SK-N-SH treated with all-trans-retinoic acid at 6 μM for 48 hours (cell line): Measurements from ENCODE around the gene NOP56.

Experiments used
- ATAC-seq: fragments of 200-7000 bp; cut with Tn5 transposase; 3 replicates; pipeline ENCODE4 v1.9.1; 2020; ENCODE audit warnings: mild to moderate bottlenecking, moderate library complexity
- ARNTL ChIP-seq: fragments of 450-650 bp; formaldehyde crosslinking; IDR thresholded peaks from 2 replicates; pipeline ENCODE4 v1.5.0; 2020; ENCODE audit warnings: low read depth, mild to moderate bottlenecking, moderate library complexity, borderline replicate concordance
- BACH2 ChIP-seq: fragments of 250-450 bp; sonication (Bioruptor Pico); IDR thresholded peaks from 2 replicates; pipeline ENCODE4 v1.9.0; 2021; ENCODE audit warnings: mild to moderate bottlenecking, borderline replicate concordance
- CSDC2 ChIP-seq: fragments of 250-450 bp; sonication (Bioruptor Pico); IDR thresholded peaks from 2 replicates; pipeline ENCODE4 v1.5.0; 2020; ENCODE audit warnings: mild to moderate bottlenecking, moderate library complexity
- ESRRG ChIP-seq: fragments of 250-450 bp; sonication (Bioruptor Pico); IDR thresholded peaks from 2 replicates; pipeline ENCODE4 v1.6.1; 2021; ENCODE audit warnings: mild to moderate bottlenecking
- ISL1 ChIP-seq: fragments of 250-450 bp; sonication (Bioruptor Pico); IDR thresholded peaks from 2 replicates; pipeline ENCODE4 v2.1.2; 2022; ENCODE audit warnings: mild to moderate bottlenecking, moderate library complexity
- OSR1 ChIP-seq: fragments of 250-450 bp; sonication (Bioruptor Pico); IDR thresholded peaks from 2 replicates; pipeline ENCODE4 v1.8.0; 2022; ENCODE audit warnings: moderate library complexity, mild to moderate bottlenecking, inconsistent platforms
- PPARA ChIP-seq: fragments of 250-450 bp; sonication (Bioruptor Pico); IDR thresholded peaks from 2 replicates; pipeline ENCODE4 v1.5.0; 2020; ENCODE audit warnings: mild to moderate bottlenecking, borderline replicate concordance
- RARB ChIP-seq: fragments of 250-450 bp; sonication (Bioruptor Pico); IDR thresholded peaks from 2 replicates; pipeline ENCODE4 v1.8.0; 2021; ENCODE audit warnings: mild to moderate bottlenecking, moderate library complexity
- SNAI2 ChIP-seq: fragments of 250-450 bp; sonication (Bioruptor Pico); IDR thresholded peaks from 2 replicates; pipeline ENCODE4 v1.5.0; 2020; ENCODE audit warnings: mild to moderate bottlenecking, moderate library complexity
- TCF4 ChIP-seq: fragments of 250-450 bp; sonication (Bioruptor Pico); IDR thresholded peaks from 2 replicates; pipeline ENCODE4 v1.8.0; 2021; ENCODE audit warnings: mild to moderate bottlenecking, moderate library complexity, borderline replicate concordance
- TOX ChIP-seq: fragments of 250-450 bp; sonication (Bioruptor Pico); IDR thresholded peaks from 2 replicates; pipeline ENCODE4 v1.8.0; 2021; ENCODE audit warnings: mild to moderate bottlenecking, moderate library complexity, borderline replicate concordance
- ZFP3 ChIP-seq: fragments of 250-450 bp; sonication (Bioruptor Pico); IDR thresholded peaks from 2 replicates; pipeline ENCODE4 v1.5.0; 2020; ENCODE audit warnings: mild to moderate bottlenecking, moderate library complexity
- ZFP30 ChIP-seq: fragments of 450-650 bp; formaldehyde crosslinking; IDR thresholded peaks from 2 replicates; pipeline ENCODE4 v1.5.0; 2022; ENCODE audit warnings: mild to moderate bottlenecking, moderate library complexity
- ZNF565 ChIP-seq: fragments of 450-650 bp; formaldehyde crosslinking; conservative IDR thresholded peaks from 2 replicates; pipeline ENCODE4 v1.5.0; 2020; ENCODE audit warnings: low read depth, mild to moderate bottlenecking, moderate library complexity
- ZNF70 ChIP-seq: fragments of 450-650 bp; formaldehyde crosslinking; IDR thresholded peaks from 2 replicates; pipeline ENCODE4 v1.5.0; 2020; ENCODE audit warnings: mild to moderate bottlenecking, moderate library complexity
- ZNF8 ChIP-seq: fragments of 450-650 bp; formaldehyde crosslinking; IDR thresholded peaks from 2 replicates; pipeline ENCODE4 v1.5.0; 2020; ENCODE audit warnings: mild to moderate bottlenecking, moderate library complexity
- TF ChIP-seq, protein P1 (sequence below): fragments of 250-450 bp; sonication (Bioruptor Pico); IDR thresholded peaks from 2 replicates; pipeline ENCODE4 v1.5.1; 2021; ENCODE audit warnings: mild to moderate bottlenecking, moderate library complexity
- TF ChIP-seq, protein P2 (sequence below): fragments of 250-450 bp; sonication (Bioruptor Pico); IDR thresholded peaks from 2 replicates; pipeline ENCODE4 v1.8.0; 2021; ENCODE audit warnings: low read depth, mild to moderate bottlenecking, moderate library complexity, borderline replicate concordance
- TF ChIP-seq, protein P3 (sequence below): fragments of 250-450 bp; sonication (Bioruptor Pico); IDR thresholded peaks from 2 replicates; pipeline ENCODE4 v1.5.0; 2020; ENCODE audit warnings: mild to moderate bottlenecking, moderate library complexity
- TF ChIP-seq, protein P4 (sequence below): fragments of 250-450 bp; sonication (Bioruptor Pico); IDR thresholded peaks from 2 replicates; pipeline ENCODE4 v1.8.0; 2020; ENCODE audit warnings: mild to moderate bottlenecking, moderate library complexity, borderline replicate concordance
- TF ChIP-seq, protein P5 (sequence below): fragments of 250-450 bp; sonication (Bioruptor Pico); IDR thresholded peaks from 2 replicates; pipeline ENCODE4 v1.5.1; 2020; ENCODE audit warnings: low read depth, mild to moderate bottlenecking, moderate library complexity

The NOP56 gene

DNA sequence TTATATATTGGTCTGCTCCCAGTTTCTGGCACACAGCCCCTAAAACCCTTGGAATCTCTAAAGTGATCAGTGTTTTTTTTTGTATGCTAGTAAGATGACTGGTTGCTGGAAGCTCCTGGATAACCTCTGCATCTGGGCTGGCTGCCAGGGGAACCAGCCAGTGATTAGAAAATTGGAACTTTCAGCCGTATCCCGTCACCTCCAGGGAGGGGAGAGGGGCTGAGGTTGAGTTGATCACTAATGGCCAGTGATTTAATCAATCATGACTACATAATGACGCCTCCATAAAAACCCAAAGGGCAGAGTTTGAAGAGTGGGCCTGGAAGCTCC, 48.0 kb upstream of the NOP56 start:
- ATAC-seq, result no peak
- TF ChIP-seq, protein P1, sequence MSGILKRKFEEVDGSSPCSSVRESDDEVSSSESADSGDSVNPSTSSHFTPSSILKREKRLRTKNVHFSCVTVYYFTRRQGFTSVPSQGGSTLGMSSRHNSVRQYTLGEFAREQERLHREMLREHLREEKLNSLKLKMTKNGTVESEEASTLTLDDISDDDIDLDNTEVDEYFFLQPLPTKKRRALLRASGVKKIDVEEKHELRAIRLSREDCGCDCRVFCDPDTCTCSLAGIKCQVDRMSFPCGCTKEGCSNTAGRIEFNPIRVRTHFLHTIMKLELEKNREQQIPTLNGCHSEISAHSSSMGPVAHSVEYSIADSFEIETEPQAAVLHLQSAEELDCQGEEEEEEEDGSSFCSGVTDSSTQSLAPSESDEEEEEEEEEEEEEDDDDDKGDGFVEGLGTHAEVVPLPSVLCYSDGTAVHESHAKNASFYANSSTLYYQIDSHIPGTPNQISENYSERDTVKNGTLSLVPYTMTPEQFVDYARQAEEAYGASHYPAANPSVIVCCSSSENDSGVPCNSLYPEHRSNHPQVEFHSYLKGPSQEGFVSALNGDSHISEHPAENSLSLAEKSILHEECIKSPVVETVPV (CRISPR knock-in tag), result no peak
- no peak for TF ChIP-seq ZFP30 (CRISPR knock-in tag)
- no peak for TF ChIP-seq ZFP3 (CRISPR knock-in tag)
- TF ChIP-seq ESRRG (CRISPR knock-in tag), result no peak
- no peak for TF ChIP-seq ARNTL (CRISPR knock-in tag)
- no peak for TF ChIP-seq TCF4 (CRISPR knock-in tag)

DNA sequence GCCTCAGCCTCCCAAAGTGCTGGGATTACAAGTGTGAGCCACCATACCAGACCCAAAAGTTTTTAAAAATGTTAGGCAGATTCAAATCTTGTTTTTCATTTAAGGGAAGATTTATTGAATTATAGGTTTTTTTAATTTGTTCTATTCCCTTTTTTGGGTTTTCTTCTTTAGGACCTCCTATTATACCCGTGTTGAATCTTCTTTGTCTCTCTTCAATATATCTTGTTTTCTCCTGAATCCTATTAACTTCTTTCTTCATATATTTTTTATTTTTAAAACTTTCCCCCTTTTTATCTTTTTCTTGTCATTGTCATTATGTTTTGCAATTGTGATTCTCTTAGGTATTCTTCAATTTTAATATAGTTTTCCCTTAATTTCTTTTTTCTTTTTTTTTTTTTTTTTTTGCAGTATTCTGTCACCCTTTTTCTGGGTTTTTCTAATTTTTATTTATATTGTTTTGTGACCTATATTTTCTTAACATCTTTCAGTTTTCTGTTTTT, 45.9 kb upstream of the NOP56 start:
- TF ChIP-seq ZFP3 (CRISPR knock-in tag) (no peak), ARNTL (CRISPR knock-in tag) (no peak), ZNF70 (CRISPR knock-in tag) (no peak), ZNF565 (CRISPR knock-in tag) (no peak), SNAI2 (CRISPR knock-in tag) (no peak), BACH2 (CRISPR knock-in tag) (no peak), CSDC2 (CRISPR knock-in tag) (no peak), ISL1 (no peak), RARB (CRISPR knock-in tag) (no peak), TOX (no peak), ZFP30 (CRISPR knock-in tag) (no peak), ESRRG (CRISPR knock-in tag) (no peak)
- TF ChIP-seq, protein P1 (CRISPR knock-in tag), result no peak
- TF ChIP-seq, protein P2, sequence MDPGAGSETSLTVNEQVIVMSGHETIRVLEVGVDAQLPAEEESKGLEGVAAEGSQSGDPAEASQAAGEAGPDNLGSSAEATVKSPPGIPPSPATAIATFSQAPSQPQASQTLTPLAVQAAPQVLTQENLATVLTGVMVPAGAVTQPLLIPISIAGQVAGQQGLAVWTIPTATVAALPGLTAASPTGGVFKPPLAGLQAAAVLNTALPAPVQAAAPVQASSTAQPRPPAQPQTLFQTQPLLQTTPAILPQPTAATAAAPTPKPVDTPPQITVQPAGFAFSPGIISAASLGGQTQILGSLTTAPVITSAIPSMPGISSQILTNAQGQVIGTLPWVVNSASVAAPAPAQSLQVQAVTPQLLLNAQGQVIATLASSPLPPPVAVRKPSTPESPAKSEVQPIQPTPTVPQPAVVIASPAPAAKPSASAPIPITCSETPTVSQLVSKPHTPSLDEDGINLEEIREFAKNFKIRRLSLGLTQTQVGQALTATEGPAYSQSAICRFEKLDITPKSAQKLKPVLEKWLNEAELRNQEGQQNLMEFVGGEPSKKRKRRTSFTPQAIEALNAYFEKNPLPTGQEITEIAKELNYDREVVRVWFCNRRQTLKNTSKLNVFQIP (CRISPR knock-in tag), result no peak
- TF ChIP-seq, protein P3, sequence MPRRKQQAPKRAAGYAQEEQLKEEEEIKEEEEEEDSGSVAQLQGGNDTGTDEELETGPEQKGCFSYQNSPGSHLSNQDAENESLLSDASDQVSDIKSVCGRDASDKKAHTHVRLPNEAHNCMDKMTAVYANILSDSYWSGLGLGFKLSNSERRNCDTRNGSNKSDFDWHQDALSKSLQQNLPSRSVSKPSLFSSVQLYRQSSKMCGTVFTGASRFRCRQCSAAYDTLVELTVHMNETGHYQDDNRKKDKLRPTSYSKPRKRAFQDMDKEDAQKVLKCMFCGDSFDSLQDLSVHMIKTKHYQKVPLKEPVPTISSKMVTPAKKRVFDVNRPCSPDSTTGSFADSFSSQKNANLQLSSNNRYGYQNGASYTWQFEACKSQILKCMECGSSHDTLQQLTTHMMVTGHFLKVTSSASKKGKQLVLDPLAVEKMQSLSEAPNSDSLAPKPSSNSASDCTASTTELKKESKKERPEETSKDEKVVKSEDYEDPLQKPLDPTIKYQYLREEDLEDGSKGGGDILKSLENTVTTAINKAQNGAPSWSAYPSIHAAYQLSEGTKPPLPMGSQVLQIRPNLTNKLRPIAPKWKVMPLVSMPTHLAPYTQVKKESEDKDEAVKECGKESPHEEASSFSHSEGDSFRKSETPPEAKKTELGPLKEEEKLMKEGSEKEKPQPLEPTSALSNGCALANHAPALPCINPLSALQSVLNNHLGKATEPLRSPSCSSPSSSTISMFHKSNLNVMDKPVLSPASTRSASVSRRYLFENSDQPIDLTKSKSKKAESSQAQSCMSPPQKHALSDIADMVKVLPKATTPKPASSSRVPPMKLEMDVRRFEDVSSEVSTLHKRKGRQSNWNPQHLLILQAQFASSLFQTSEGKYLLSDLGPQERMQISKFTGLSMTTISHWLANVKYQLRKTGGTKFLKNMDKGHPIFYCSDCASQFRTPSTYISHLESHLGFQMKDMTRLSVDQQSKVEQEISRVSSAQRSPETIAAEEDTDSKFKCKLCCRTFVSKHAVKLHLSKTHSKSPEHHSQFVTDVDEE (CRISPR knock-in tag), result no peak
- TF ChIP-seq, all 23 proteins: peak for 0

DNA sequence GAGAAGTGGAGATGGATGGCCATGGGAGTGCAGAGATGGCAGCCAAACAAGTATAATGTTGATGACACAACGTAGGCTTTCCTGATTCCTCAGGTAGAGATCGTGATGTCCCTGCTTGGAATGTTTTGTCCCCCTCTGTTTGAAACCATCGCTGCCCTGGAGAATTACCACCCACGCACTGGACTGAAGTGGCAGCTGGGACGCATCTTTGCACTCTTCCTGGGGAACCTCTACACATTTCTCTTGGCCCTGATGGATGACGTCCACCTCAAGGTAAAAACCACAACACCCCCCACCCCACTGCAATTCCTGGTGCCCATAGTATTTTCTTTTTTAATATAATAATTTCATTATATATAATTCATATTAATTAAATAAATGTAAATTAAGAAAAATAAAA, 42.1 kb upstream of the NOP56 start:
- TF ChIP-seq ISL1 (no peak), TOX (no peak), TCF4 (CRISPR knock-in tag) (no peak), ZNF8 (no peak), ARNTL (CRISPR knock-in tag) (no peak), PPARA (CRISPR knock-in tag) (no peak), ZNF565 (CRISPR knock-in tag) (no peak), ESRRG (CRISPR knock-in tag) (no peak), OSR1 (CRISPR knock-in tag) (no peak), BACH2 (CRISPR knock-in tag) (no peak)
- TF ChIP-seq, protein P4, sequence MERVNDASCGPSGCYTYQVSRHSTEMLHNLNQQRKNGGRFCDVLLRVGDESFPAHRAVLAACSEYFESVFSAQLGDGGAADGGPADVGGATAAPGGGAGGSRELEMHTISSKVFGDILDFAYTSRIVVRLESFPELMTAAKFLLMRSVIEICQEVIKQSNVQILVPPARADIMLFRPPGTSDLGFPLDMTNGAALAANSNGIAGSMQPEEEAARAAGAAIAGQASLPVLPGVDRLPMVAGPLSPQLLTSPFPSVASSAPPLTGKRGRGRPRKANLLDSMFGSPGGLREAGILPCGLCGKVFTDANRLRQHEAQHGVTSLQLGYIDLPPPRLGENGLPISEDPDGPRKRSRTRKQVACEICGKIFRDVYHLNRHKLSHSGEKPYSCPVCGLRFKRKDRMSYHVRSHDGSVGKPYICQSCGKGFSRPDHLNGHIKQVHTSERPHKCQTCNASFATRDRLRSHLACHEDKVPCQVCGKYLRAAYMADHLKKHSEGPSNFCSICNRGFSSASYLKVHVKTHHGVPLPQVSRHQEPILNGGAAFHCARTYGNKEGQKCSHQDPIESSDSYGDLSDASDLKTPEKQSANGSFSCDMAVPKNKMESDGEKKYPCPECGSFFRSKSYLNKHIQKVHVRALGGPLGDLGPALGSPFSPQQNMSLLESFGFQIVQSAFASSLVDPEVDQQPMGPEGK (CRISPR knock-in tag), result no peak
- TF ChIP-seq, protein P2 (CRISPR knock-in tag), result no peak
- TF ChIP-seq, protein P5, sequence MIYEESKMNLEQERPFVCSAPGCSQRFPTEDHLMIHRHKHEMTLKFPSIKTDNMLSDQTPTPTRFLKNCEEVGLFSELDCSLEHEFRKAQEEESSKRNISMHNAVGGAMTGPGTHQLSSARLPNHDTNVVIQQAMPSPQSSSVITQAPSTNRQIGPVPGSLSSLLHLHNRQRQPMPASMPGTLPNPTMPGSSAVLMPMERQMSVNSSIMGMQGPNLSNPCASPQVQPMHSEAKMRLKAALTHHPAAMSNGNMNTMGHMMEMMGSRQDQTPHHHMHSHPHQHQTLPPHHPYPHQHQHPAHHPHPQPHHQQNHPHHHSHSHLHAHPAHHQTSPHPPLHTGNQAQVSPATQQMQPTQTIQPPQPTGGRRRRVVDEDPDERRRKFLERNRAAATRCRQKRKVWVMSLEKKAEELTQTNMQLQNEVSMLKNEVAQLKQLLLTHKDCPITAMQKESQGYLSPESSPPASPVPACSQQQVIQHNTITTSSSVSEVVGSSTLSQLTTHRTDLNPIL, result no peak
- TF ChIP-seq, protein P3 (CRISPR knock-in tag), result no peak
- ATAC-seq, result no peak

More for the DNA sequence above, 45.9 kb upstream of the NOP56 start:
- ATAC-seq, result no peak
